Measurements from ENCODE around the gene ATXN1.

ATXN1 gene

DNA sequence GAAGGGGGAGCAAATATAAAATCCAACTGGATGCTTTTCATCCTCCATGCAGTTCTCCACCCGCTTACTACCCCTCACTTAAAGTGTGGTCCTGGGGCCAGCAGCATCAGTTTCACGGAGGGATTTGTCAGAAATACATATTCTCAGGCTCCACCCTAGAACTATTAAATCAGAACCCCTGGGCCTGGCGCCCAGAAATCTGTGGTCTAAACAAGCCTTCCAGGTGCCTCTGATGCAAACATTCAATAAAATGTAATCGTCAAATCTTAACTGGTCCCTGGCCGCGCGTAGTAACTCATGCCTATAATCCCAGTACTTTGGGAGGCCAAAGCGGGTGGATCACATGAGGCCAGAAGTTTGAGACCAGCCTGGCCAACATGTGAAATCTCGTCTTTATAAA lies 47.7 kb downstream of the ATXN1 start:
- Histone ChIP-seq H3K9me2 (replicated peaks; ENCODE audit: insufficient read depth, low read length) (no peaks in the 10 kb centered on the region), H3K9ac (ENCODE audit: low read length) (no peak overlapping the region), H2AFZ (ENCODE audit: low read depth, low read length, severe bottlenecking) (no peak overlapping the region), H3K27me3 (ENCODE audit: low read length) (no peaks in the 10 kb centered on the region), H3K27ac (ENCODE audit: low read depth, low read length) (no peak overlapping the region), H4K20me1 (ENCODE audit: low read depth, low read length) (no peaks in the 10 kb centered on the region), H3K36me3 (ENCODE audit: low read length) (no peaks in the 10 kb centered on the region), H3F3A (ENCODE audit: insufficient read depth) (no peaks in the 10 kb centered on the region), H3K4me3 (ENCODE audit: insufficient read depth, low read length, poor library complexity, severe bottlenecking) (no peak overlapping the region), H3K9me3 (ENCODE audit: insufficient read depth, low read length) (no peaks in the 10 kb centered on the region), H3K4me2 (ENCODE audit: low read depth, low read length, poor library complexity, severe bottlenecking) (no peak overlapping the region), H3K79me2 (ENCODE audit: insufficient read depth, low read length) (no peaks in the 10 kb centered on the region)
- TF ChIP-seq EZH2phosphoT487 (conservative IDR thresholded peaks at IDR 0.05; ENCODE audit: low read length): no peak

DNA sequence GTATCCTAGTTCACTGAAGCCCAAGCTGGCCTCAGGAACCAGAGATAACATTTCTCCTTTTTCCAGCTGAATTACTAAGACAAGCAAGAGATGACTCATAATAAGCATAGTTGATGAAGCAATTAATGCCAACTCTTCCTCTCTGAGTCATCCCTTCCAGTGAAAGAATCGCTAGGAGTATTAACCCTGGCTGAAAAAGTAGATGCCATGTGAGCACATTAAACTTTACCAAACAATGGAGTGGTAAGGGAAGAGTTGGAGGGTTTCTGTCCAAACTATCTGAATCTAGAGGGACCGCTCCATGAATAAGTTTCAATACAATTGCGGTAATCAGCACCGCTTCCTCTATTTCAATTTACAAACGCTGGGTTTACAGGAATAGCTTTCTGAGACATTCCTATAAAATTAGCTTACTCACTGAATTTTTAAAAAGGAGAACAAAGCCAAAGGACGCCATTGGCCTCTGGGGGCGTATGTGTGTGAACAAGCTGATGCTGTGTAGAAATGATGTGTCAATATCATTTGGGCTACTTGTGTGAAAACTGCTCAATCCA lies 48.3 kb downstream of the ATXN1 start:
- no peaks in the 10 kb centered on the region for H3K9me3 ChIP-seq (ENCODE audit: insufficient read depth, low read length)
- no peak overlapping the region for H3K4me2 ChIP-seq (ENCODE audit: low read depth, low read length, poor library complexity, severe bottlenecking)
- H3K79me2 ChIP-seq (ENCODE audit: insufficient read depth, low read length): no peaks in the 10 kb centered on the region
- H3K27me3 ChIP-seq (ENCODE audit: low read length): no peaks in the 10 kb centered on the region
- no peak overlapping the region for H3K27ac ChIP-seq (ENCODE audit: low read depth, low read length)
- H3K36me3 ChIP-seq (ENCODE audit: low read length): no peaks in the 10 kb centered on the region
- H3K9me2 ChIP-seq (replicated peaks; ENCODE audit: insufficient read depth, low read length): no peaks in the 10 kb centered on the region
- H2AFZ ChIP-seq (ENCODE audit: low read depth, low read length, severe bottlenecking): no peak overlapping the region
- H3K9ac ChIP-seq (ENCODE audit: low read length): no peak overlapping the region
- H3F3A ChIP-seq (ENCODE audit: insufficient read depth): no peaks in the 10 kb centered on the region
- TF ChIP-seq, protein P1, sequence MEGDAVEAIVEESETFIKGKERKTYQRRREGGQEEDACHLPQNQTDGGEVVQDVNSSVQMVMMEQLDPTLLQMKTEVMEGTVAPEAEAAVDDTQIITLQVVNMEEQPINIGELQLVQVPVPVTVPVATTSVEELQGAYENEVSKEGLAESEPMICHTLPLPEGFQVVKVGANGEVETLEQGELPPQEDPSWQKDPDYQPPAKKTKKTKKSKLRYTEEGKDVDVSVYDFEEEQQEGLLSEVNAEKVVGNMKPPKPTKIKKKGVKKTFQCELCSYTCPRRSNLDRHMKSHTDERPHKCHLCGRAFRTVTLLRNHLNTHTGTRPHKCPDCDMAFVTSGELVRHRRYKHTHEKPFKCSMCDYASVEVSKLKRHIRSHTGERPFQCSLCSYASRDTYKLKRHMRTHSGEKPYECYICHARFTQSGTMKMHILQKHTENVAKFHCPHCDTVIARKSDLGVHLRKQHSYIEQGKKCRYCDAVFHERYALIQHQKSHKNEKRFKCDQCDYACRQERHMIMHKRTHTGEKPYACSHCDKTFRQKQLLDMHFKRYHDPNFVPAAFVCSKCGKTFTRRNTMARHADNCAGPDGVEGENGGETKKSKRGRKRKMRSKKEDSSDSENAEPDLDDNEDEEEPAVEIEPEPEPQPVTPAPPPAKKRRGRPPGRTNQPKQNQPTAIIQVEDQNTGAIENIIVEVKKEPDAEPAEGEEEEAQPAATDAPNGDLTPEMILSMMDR (IDR thresholded peaks at IDR 0.05; ENCODE audit: insufficient read depth, low read length, poor library complexity, severe bottlenecking): no peak
- no peak for TF ChIP-seq EZH2phosphoT487 (conservative IDR thresholded peaks at IDR 0.05; ENCODE audit: low read length)
- peaks cover 3% of the 10 kb centered on the region; the same call in 1 of the 2 replicates for H4K20me1 ChIP-seq (ENCODE audit: low read depth, low read length)
- no peak overlapping the region for H3K4me3 ChIP-seq (ENCODE audit: insufficient read depth, low read length, poor library complexity, severe bottlenecking)

DNA sequence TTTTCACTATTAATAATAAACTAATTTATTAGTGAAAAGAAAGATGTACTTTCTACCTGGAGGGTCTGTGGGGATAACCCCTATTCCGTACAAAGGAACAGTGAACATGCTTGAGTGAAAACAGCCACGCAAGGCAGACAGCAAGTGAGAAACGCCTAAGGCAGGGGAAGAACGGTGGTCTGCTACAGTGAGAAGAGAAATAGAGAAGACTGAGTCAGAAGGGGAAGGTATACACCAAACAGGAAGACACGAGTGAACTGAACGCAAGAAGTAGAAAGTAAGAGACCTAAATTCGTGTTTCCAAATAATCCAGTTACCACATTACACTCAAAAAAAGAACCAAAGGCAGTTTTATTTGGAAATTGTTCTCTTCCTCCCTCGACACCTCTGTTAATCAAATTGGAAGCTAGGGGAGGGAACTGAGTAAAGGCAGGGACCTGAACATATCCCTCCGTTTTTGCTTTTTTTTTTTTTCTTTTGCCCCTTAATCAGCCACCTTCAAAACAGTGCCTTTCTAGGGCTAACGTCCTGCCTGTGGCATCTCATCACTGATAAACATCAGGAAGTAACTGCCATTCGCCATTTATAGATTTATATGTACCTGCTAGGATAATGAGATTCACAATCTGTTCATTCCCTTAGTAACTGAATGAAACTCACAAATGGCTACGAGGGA lies 48.9 kb downstream of the ATXN1 start:
- Histone ChIP-seq H3K36me3 (ENCODE audit: low read length) (no peaks in the 10 kb centered on the region), H3K9me2 (replicated peaks; ENCODE audit: insufficient read depth, low read length) (no peaks in the 10 kb centered on the region), H3F3A (ENCODE audit: insufficient read depth) (no peaks in the 10 kb centered on the region), H3K9me3 (ENCODE audit: insufficient read depth, low read length) (no peaks in the 10 kb centered on the region), H3K27ac (ENCODE audit: low read depth, low read length) (no peak overlapping the region), H3K4me2 (ENCODE audit: low read depth, low read length, poor library complexity, severe bottlenecking) (no peak overlapping the region), H3K4me3 (ENCODE audit: insufficient read depth, low read length, poor library complexity, severe bottlenecking) (no peak overlapping the region), H3K9ac (ENCODE audit: low read length) (no peak overlapping the region), H2AFZ (ENCODE audit: low read depth, low read length, severe bottlenecking) (no peak overlapping the region), H4K20me1 (ENCODE audit: low read depth, low read length) (peaks cover 3% of the 10 kb centered on the region; the same call in 1 of the 2 replicates), H3K27me3 (ENCODE audit: low read length) (peaks cover 1% of the 10 kb centered on the region; the same call in 1 of the 2 replicates), H3K79me2 (ENCODE audit: insufficient read depth, low read length) (no peaks in the 10 kb centered on the region)
- TF ChIP-seq, protein P1 (IDR thresholded peaks at IDR 0.05; ENCODE audit: insufficient read depth, low read length, poor library complexity, severe bottlenecking): no peak
- no peak for TF ChIP-seq EZH2phosphoT487 (conservative IDR thresholded peaks at IDR 0.05; ENCODE audit: low read length)
